Measurements from ENCODE around the gene C1orf146. TPM values are rescaled to one million over a fixed set of nuclear protein-coding genes. Genes with fewer than 3 reads are reported as not detected.
"Not testable (repeated sequence)": the region's sequence is repeated elsewhere in the genome, so short reads cannot be mapped to it uniquely, and the experiment has no call there.

Gene C1orf146
- polyA plus RNA-seq (ENCODE audit: insufficient read length): not detected

- no peak for DNase-seq (ENCODE audit: low read depth)
These were observed at the start of gene C1orf146 for GRCh38 chr1:92217721-92218120. TSS of gene C1orf146 (plus strand) at chr1:92217915. CDS start at chr1:92231421, 13,506 bp downstream.

GRCh38 chr1:92168657-92169056, 49.1 kb upstream of the C1orf146 start:
- DNase-seq (ENCODE audit: low read depth): no peak

GRCh38 chr1:92169214-92170005, 48.3 kb upstream of the C1orf146 start:
- DNase-seq (ENCODE audit: low read depth): no peak

GRCh38 chr1:92184632-92185031, 33.1 kb upstream of the C1orf146 start:
- DNase-seq (ENCODE audit: low read depth): no peak

- no peak for DNase-seq (ENCODE audit: low read depth)
These were observed 31.6 kb upstream of the C1orf146 start for GRCh38 chr1:92186081-92186480.

- DNase-seq (ENCODE audit: low read depth): no peak
These were observed 29.1 kb upstream of the C1orf146 start for GRCh38 chr1:92188436-92189255.

GRCh38 chr1:92191726-92192125, 26.0 kb upstream of the C1orf146 start:
- no peak for DNase-seq (ENCODE audit: low read depth)

GRCh38 chr1:92192246-92192645, 25.5 kb upstream of the C1orf146 start:
- no peak for DNase-seq (ENCODE audit: low read depth)

- no peak for DNase-seq (ENCODE audit: low read depth)
These were observed 23.2 kb upstream of the C1orf146 start for GRCh38 chr1:92194511-92194910.

GRCh38 chr1:92201973-92202372, 15.7 kb upstream of the C1orf146 start:
- no peak for DNase-seq (ENCODE audit: low read depth)

- no peak for DNase-seq (ENCODE audit: low read depth)
These were observed 14.6 kb upstream of the C1orf146 start for GRCh38 chr1:92203105-92203504.

GRCh38 chr1:92210701-92211100, 7.0 kb upstream of the C1orf146 start:
- no peak for DNase-seq (ENCODE audit: low read depth)

- DNase-seq (ENCODE audit: low read depth): no peak
These were observed 6.5 kb upstream of the C1orf146 start for GRCh38 chr1:92211166-92211565.

GRCh38 chr1:92218559-92218958, 844 bp downstream of the C1orf146 start:
- no peak for DNase-seq (ENCODE audit: low read depth)

- no peak for DNase-seq (ENCODE audit: low read depth)
These were observed 1.3 kb downstream of the C1orf146 start for GRCh38 chr1:92219028-92219427.

GRCh38 chr1:92228401-92228800, 10.7 kb downstream of the C1orf146 start:
- DNase-seq (ENCODE audit: low read depth): no peak

GRCh38 chr1:92230736-92231135, 13.0 kb downstream of the C1orf146 start:
- no peak for DNase-seq (ENCODE audit: low read depth)

- DNase-seq (ENCODE audit: low read depth): no peak
These were observed 22.3 kb downstream of the C1orf146 start for GRCh38 chr1:92240034-92240433.

GRCh38 chr1:92244376-92244775, 26.7 kb downstream of the C1orf146 start:
- no peak for DNase-seq (ENCODE audit: low read depth)

- DNase-seq (ENCODE audit: low read depth): not testable (repeated sequence)
These were observed 37.0 kb downstream of the C1orf146 start for GRCh38 chr1:92254714-92255113.

- DNase-seq (ENCODE audit: low read depth): no peak
These were observed 41.6 kb downstream of the C1orf146 start for GRCh38 chr1:92259350-92259749.

- DNase-seq (ENCODE audit: low read depth): no peak
These were observed 44.8 kb downstream of the C1orf146 start for GRCh38 chr1:92262516-92262915.

- no peak for DNase-seq (ENCODE audit: low read depth)
These were observed 55.3 kb downstream of the C1orf146 start for GRCh38 chr1:92273039-92273438.

Measured in forelimb muscle (tissue), 1 donor.